IPS-NIHi7 (cell line): ENCODE data around the gene TMEM250.
"Not testable (repeated sequence)": the region's sequence is repeated elsewhere in the genome, so short reads cannot be mapped to it uniquely, and the experiment has no call there.

ENCODE experiments used
- DNase-seq: peaks from one replicate; pipeline ENCODE4 v3.0.0; 2012; ENCODE audit warnings: mixed read lengths; ENCODE audit errors: extremely low spot score

Gene TMEM250, protein sequence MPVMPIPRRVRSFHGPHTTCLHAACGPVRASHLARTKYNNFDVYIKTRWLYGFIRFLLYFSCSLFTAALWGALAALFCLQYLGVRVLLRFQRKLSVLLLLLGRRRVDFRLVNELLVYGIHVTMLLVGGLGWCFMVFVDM

DNA sequence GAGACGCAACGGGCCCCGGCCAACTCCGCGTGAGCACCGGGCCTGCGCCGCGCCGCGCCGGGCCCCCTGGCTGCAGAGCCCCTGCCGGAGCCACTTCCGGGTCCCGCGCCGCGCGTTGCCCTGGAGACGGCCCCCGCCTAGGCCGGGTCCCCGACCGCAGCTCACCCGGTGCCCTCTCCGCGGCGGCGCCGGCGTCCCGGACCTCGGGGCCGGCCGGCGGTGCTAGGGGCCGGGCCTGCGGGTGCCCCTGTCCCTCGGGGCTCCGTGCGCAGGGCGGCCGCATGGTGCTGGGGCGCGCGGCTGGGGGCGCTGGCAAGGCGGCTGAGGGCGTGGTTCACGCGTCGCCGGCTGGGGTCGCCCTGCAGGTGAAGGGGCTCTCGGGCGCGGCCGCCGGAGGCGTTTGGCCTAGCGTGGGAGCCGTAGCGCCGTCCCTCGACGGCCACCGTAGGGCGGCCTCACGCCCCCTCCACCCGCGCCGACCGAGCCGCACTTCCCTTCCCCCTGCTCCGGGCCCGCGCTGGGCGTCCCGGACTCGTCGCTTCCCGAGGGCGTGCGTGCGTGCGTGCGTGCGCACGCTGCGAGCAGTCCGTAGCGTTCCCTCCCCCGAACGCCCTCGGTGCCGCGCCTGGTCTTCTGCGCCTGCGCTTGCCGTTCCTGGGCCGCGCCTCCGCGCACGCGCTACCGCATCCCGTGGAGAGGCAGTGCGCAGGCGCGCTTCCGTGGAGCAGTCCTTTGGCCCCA lies at the start of gene TMEM250:
Gene TMEM250 (minus strand): TSS at position 556 of the 741 bp plus-strand sequence. CDS start 1,975 bp downstream, outside the sequence.
- DNase-seq: peak; percentile 92

DNA sequence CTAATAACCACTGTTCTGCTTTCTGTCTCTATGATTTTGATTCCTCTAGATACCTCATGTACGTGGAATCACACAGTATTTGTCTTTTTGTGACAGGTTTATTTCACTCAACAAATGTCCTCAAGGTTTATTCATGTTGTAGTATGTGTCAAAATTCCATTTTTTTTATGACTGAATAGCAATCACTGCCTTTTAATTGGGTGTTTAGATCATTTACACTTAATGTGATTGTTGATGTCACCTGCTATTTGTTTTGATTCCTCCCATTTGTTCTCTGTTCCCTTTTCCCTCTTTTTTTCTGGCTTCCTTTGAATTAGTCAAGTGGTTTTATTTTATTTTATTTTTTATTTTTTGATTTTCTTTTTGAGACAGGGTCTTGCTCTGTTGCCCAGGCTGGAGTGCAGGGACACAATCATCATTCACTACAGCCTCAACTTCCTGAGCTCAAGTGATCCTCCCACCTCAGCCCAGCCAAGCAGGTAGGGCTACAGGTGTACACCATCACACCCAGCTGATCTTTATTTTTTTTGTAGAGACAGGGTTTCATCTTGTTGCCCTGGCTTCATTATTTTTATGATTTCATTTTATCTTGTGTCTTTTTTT lies 44.7 kb upstream of the TMEM250 start:
- DNase-seq: no peak

DNA sequence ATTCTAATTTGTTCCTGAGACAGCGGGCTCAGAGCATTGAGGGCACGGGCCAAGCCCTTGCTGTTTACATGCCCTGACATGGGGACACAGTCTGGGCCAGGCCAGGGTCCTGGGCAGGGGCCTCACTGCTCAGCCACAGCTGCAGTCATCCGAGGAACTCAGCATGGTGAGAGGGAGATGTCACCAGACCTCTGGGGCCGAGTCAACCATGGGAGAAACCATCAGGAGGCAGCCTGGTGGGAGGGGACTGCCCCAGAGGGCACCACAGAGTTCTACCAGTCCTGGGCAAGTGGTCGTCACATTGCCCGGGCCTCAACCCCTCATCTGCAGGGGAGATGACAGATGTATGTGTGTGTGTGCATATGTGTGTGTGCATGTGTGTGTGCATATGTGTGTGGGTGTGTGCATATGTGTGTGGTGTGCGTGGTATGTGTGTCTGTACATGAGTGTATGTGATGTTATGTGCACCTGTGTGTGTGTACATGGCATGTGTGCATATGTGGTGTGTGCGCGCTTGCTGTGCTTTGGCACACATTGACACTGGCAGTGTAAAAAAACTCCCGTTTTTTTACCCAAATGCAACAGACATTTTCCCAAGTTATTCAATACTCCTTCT lies 42.4 kb upstream of the TMEM250 start:
- no peak for DNase-seq

DNA sequence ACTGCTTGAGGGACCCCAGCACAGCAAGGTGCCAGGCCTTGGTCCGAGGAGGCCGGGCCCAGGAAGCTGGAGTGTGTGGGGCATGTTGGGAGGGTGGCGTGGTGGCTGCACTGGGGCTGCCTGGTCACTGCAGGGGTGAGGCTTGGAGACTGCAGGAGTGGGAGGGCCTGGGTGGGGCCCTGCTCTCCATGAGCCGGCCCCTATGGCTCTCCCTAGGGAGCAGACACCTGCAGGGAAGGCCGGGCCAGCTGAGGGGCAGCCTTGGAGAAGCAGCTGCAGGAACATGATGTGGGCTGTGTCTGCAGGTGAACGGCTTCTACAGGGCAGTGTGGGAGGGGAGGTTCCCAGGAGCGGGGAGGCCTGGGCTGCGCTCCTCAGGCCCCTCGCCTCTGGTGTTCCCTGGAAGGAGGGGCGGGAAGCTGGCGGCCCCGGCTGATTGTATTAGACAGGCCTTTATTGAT lies 41.7 kb upstream of the TMEM250 start:
- no peak for DNase-seq

DNA sequence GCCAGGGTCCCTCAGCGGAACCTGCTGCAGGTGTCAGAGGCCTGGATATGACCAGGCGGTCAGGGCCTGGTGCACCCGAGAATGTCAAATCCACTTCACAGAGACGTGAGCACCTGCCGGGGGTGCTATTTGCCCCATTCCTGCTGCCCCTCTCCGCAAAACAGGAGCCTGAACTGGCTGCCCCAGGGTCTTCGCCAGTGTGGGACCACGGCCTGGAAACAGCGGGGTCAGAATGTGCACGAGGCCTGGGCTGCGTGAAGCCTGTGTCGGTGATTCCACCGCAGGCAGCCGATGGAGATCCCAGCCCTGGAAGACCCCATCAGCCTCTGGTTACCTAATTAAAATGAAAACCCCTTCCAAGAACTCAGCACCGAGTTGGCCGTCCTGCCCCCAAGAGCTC lies 41.2 kb upstream of the TMEM250 start:
- no peak for DNase-seq

DNA sequence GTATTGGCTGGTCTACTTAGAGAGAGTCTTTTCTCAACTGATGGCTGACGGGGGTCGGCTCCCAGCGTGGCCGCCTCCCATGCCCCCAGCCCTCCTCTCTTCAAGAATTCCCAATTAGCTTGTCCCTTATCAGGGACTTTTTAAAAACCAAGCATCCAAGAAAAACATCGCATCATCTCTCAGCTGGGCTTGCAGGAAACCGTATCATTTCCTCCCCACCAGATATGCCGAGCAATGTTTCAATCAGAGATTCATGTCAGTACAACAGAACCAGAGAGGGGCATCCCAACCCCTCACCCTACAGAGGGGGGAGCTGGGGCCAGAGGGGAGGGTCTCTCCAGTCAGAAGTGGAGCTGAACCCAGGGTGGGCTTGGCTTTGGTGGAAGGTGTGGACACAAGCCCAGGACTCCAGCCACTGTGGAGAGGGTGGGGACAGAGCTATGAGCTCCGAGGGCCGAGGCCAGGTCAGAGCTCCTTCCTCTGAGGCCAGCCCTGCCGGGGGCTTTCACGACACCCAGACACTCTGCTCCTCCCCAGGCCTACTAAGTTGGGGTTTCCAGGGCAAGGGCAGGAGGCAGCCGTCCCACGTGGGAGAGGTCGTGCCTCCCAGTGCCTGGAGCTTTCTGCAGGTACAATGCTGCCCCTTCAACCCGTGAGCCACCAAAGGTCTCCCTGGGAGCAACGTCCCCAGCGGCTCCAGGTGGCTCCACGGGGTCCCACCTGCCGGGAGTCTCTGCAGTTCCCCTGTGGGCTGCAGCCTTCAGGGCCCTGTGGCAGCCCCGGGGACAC lies 39.0 kb upstream of the TMEM250 start:
- DNase-seq: no peak

DNA sequence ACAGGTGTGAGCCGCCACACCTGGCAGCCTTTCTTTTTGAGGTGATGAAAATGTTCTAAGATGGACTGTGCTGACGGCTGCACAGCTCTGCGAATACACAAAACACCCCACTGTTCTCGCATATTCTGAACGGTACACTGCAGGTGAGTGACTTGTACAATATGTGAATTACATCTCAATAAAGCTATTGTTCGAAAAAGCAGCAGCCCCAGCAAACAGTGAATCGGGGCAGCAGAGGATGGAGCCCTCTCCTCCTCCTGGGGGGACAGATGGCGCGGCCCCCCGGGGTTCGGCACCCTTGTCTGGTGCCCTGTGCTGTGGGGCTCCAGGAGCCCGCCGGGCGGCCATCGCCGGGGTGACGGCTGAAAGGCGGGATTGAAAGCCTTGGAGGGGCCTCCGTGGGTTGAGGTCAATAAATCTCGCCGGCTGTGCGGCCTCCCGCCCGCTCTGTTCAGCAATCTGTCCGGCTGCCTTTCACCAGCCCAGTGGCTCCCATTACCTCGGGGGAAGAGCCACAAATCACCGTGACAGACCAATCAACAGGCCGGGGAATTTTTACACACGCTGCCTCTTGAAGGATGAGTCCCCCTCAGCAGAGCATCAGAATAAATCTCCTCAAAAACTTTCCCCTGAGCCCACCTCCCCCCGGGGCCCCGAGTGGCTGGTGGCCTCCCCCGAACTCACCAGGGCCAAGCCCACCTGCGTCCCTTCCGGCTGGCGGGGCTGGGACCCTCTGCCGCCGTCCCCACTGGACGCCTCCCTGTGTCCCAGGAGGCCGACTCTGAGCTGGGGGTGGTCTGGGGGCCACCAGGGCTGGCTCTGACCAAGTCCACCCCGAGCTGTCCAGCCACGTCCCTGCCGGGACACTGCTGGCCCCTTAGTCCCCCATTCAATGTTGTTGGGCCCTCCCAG lies 37.8 kb upstream of the TMEM250 start:
- no peak for DNase-seq

DNA sequence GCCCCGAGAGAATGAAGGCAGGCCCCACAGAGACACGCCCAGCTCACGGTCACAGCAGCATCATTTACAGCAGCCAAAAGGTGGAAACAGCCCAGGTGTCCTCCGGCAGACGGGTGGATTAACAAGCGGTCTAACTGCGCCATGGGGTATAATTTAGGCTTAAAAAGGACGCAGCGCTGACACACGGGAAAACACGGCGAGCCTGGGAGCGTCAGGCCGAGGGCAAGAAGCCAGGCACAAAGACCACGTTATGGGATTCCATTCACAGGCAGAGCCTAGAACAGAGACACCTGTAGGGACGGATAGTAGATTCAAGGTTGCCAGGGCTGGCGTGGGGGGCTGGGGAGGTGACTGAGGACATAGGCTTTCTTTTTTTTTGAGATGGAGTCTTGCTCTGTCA lies 36.9 kb upstream of the TMEM250 start:
- DNase-seq: no peak

DNA sequence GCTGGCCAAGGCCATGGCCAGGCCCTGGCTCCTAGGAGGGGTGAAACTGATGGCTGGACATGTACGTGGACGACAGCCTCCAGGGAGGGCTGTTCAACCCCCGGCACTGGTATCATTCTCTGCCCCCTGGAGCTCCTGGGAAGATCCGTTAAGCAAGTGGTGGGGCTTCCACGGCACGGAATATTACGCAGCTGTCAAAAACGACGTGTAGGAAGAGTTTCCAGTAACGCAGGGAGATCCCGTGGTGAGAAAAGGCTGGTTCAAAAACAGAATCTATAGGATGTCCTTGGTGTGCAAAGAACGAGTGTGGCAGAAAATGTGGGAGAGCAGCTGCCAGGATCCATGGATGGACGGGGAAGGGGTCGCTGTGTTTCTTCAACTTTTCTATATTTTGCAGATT lies 36.3 kb upstream of the TMEM250 start:
- DNase-seq: no peak

DNA sequence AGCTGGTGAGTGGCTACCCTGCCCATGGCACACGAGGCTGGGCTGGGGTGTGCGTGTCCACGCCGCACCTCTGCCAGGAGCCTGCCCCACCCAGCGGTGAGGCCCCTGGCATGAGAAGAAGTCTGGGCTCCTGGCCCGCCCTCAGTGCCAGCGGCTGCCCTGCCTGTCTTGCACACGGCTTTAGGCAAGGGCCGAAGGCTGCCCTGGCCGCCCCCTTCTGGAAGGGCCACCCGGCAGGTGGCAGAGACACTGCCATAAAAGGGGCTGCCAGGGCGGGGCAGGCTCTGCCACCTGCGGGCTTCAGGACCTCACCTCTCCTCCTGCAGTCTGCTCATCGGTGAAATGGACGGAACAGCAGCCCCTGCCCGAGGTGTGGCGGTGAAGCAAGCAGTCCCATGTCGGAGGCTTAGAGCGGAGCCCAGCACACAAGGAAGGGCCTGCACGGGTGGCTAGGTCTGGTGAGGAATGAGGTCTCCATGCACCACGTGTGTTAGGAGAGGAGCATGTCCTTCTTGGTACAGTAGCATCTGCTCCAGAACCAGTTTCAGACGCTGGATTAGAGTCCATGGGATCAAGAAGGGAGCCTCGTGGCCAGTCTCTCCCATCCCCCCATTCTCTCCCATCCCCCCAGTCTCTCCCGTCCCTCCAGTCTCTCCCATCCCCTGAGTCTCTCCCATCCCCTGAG lies 34.8 kb upstream of the TMEM250 start:
- DNase-seq: no peak

DNA sequence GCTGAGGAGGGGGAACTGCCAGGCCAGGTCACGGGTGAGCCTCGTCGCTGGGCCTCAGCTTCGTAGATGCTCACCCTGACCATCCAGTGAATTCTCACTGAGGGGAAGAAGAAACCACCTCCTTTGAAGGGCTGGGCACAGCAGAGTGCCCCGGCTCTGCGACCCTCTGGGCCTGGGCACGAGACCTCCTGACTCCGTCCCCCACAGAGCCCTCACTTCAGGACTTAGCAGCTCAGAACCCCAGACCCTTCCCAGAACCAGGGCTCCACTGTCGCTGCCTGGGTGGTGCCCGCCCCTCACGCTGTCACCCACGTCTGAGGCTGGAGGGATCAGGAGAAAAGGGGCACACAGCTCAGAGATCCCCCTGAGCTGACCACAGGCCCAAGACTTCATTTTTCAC lies 34.3 kb upstream of the TMEM250 start:
- DNase-seq: no peak

DNA sequence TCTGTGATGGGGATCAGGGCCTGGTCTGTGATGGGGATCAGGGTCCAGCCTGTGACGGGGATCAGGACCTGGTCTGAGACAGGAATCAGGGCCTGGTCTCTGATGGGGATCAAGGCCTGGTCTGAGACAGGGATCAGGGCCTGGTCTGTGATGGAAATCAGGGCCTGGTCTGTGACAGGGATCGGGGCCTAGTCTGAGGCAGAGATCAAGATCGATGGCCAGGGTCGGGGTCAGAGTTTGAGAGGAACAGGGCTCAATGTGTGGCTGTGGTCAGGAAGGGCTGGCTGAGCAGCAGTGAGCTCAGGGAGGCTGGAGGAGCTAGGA lies 33.8 kb upstream of the TMEM250 start:
- DNase-seq: no peak

DNA sequence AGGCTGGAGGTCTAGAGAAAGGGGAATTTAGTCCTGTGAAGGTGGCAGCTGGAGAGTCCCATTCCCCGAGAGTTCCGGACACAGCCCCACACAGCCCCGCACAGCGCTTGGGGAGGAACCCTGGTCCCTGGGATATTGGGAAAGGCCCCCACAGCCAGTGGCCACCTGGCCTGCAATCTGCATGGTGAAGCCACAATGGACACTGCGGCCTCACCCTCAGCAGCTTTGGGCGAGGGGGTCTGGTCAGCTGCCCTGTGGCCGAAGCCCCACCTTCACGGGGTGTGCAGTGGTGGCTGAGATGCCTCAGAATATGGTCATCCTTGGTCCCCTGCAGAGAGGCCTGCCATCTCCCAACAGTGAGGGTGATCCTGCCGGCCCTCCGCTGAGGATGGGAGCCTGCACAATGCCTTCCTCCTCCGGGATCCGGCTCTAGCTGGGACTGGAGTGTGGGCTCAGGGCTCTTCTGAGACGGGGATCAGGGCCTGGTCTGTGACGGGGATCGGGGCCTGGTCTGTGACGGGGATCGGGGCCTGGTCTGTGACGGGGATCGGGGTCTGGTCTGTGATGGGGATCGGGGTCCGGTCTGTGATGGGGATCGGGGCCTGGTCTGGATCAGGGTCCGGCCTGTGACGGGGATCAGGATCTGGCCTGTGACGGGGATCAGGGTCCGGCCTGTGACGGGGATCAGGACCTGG lies 33.3 kb upstream of the TMEM250 start:
- no peak for DNase-seq

DNA sequence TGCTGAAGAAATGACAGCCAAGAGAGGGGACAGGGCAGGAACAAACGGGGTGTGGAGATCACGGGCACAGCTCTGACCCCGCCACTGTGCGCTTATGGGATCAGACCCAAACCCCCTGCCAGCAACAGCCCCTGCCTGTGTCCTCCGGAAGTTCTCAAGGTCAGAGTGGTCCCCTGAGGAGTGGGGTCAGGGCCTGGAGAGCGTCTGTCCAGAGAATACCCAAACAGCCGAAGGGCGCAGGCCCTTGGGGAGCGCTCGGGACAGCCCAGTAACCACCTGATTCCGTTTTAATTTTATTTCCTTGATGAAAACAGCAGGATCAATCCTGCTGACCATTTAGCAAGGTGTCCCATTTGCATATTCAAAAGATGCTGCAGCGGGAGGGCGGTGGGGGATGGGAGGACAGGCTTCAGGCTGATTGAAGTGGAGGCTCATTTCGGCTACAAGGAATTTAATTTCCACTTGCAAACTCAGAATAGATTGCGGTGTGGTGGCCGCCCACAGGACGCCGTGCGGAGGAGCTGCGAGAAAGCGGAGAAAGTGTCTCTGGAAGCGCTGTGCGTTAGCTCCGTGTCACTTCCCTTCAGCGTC lies 32.6 kb upstream of the TMEM250 start:
- no peak for DNase-seq

DNA sequence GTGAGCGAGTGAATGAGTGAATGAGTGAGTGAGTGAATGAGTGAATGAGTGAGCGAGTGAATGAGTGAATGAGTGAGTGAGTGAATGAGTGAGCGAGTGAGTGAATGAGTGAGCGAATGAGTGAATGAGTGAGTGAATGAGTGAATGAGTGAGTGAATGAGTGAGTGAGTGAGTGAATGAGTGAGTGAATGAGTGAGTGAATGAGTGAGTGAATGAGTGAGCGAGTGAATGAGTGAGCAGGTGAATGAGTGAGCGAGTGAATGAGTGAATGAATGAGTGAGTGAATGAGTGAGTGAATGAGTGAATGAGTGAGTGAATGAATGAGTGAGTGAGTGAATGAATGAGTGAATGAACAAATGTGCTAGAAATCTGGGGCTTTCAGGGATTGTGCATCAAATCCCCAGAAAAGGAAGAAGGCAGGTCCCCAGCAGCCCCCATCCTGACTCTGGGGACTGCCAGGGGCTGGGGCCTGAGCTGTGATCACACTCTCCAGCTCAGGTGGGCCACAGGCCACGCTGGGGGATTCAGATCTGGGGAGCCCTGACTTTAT lies 32.1 kb upstream of the TMEM250 start:
- DNase-seq: not testable (repeated sequence)

DNA sequence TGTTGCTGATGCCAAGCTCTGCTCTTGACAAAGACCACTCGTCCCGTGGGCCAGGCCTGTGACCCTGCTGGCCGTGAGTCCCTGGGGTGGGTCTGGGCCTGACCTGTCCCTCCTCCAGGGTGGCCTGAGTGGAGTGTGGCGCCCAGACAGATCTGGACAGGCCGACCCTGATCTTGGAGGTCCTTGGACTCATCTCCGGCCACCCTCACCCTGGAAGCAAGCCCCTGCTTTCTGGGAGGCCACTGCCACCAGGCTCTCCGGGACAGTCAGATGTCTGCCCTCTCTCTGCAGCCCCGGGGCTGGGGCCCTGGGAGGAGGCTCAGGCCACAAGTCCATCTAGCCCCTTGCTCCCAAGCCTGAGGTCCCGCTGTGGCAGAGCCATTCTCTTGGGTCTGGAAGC lies 31.2 kb upstream of the TMEM250 start:
- no peak for DNase-seq

DNA sequence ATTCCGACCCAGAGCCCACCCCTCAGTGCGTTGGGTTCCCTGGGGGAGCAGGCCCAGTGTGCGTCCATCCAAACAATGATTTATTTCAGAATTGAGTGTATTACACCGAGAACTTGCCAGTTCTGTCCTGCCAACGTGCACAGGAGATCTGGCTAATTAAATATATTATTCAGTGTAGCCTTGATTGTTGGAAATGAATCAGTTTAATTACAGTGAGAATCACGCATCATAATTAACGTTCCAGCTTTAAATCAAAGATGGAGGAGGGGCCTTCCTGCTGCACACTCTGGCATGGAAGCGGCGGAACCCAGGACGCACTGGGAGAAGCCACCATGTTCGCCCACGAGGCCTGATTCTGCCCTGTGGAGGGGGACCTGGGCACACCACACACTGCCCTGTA lies 30.7 kb upstream of the TMEM250 start:
- DNase-seq: no peak

DNA sequence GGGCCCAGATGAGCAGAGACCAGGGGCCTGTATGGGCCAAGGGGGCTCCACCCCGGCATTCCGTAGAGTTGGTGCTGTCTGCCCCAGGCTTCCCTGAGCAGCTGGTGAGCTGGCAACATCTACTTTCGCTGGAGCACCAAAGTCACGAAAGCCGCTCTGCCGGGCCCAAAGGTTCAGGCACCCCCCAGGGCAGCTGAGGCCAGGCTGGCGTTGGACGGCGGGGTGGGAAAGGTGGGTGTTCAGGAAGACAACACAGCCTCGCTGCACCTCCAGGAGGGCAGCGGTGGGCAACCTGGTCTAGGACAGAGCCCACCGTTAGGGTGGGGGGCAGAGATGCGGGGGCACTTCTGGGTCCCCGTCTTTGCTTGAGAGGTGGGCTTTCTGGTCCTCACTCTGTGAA lies 30.1 kb upstream of the TMEM250 start:
- no peak for DNase-seq
